Spleen (tissue), 7 donors: Measurements from ENCODE around the gene RPS6KA2.

ENCODE experiments used
- CTCF ChIP-seq, 11 experiments: fragments of 200-600 bp in 7 of 11; fragments of 450-650 bp in 4 of 11; sonication (generic) in 4 of 11; IDR thresholded peaks in 8 of 11; conservative IDR thresholded peaks in 3 of 11; 1 replicate in 7 of 11; 2 replicates in 4 of 11; pipeline versions ENCODE4 v1.4.0 to v1.8.0; 2016 to 2021; ENCODE audit warnings: antibody characterized with exemption in 11 of 11, inconsistent platforms in 4 of 11, mild to moderate bottlenecking in 1 of 11
- POLR2A ChIP-seq, 3 donors: fragments of 450-650 bp; IDR thresholded peaks; one replicate each; pipeline ENCODE4 v1.5.1; 2017; ENCODE audit warnings: antibody characterized with exemption in 3 of 3, mild to moderate bottlenecking in 1 of 3
- donor health status: DM: no; HTN: no; CAD: no; lungs with moderate emphysema.
- donor health status: DM: no; HTN: no; CAD: no.
- donor health status: DM: no; HTN: no; CAD: no.

GRCh38 chr6:166653639-166653941 is 26.5 kb upstream of the RPS6KA2 start:
- no peak for TF ChIP-seq CTCF (IDR thresholded peaks at IDR 0.05 in 8 of 11, conservative IDR thresholded peaks at IDR 0.05 in 3 of 11)
- TF ChIP-seq POLR2A (IDR thresholded peaks at IDR 0.05): no peak
